Panc1 (cell line): ENCODE measurements around the gene INS. TPM values are rescaled to one million over a fixed set of nuclear protein-coding genes. Genes with fewer than 3 reads are reported as not detected.
A peak's percentile ranks its signal among the peaks of the same experiment; 100 is the strongest.
"Not testable (repeated sequence)": the region's sequence is repeated elsewhere in the genome, so short reads cannot be mapped to it uniquely, and the experiment has no call there.

Experiments
- ATAC-seq: fragments of 200-7000 bp; cut with Tn5 transposase; 2 replicates; pipeline ENCODE4 v1.9.1; 2020; ENCODE audit warnings: mild to moderate bottlenecking, moderate library complexity
- BruUV-seq: library from RNA; stranded (reverse); fragments of 400-500 nt; replicated peaks from 2 replicates; lab custom pipeline; 2021; lab: Mats Ljungman, UMichigan
- CTCF ChIA-PET: fragments of 300-600 bp; sonication (Branson Sonifier 250); formaldehyde crosslinking; loops from one replicate; lab custom pipeline; 2022; ENCODE audit warnings: antibody characterized with exemption; lab: Charles Lee
- POLR2A ChIA-PET: fragments of 300-600 bp; sonication (Branson Sonifier 250); formaldehyde crosslinking; loops from one replicate; lab custom pipeline; 2022; ENCODE audit warnings: antibody characterized with exemption; lab: Charles Lee
- DNase-seq: peaks from one replicate; pipeline ENCODE4 v3.0.0-alpha.2; 2010; ENCODE audit warnings: low read depth, low spot score
- H3K27ac ChIP-seq: 2 replicates; pipeline ENCODE4 v1.5.1; 2011; ENCODE audit warnings: mild to moderate bottlenecking, low read length, inconsistent platforms
- H3K27me3 ChIP-seq: fragments of 200-500 bp; sonication (Bioruptor generic); 2 replicates; pipeline ENCODE4 v1.6.0; 2014; ENCODE audit warnings: low read length, inconsistent platforms; ENCODE audit not compliant: control insufficient read depth, insufficient read depth
- H3K36me3 ChIP-seq: fragments of 200-500 bp; sonication (Bioruptor generic); 2 replicates; pipeline ENCODE4 v1.5.1; 2014; ENCODE audit warnings: inconsistent platforms, mild to moderate bottlenecking, low read length, moderate library complexity; ENCODE audit not compliant: control insufficient read depth, insufficient read depth
- H3K4me1 ChIP-seq: 2 replicates; pipeline ENCODE4 v1.5.1; 2011; ENCODE audit warnings: inconsistent platforms, mild to moderate bottlenecking, low read length, moderate library complexity; ENCODE audit not compliant: control insufficient read depth, insufficient read depth
- H3K4me3 ChIP-seq, 2 experiments: 2 replicates each; pipeline ENCODE4 v1.5.1; 2011 to 2012; ENCODE audit warnings: low read depth in 2 of 2, low read length in 2 of 2, mild to moderate bottlenecking in 2 of 2, inconsistent platforms in 1 of 2, moderate library complexity in 1 of 2
- H3K9me3 ChIP-seq: fragments of 200-500 bp; sonication (Bioruptor generic); 2 replicates; pipeline ENCODE4 v1.5.1; 2014; ENCODE audit warnings: low read depth, mild to moderate bottlenecking, inconsistent platforms, low read length, moderate library complexity; ENCODE audit not compliant: control insufficient read depth, insufficient read depth
- CTCF ChIP-seq: fragments of 450-650 bp; IDR thresholded peaks from 2 replicates; pipeline ENCODE4 v1.5.1; 2017; ENCODE audit warnings: mild to moderate bottlenecking
- POLR2AphosphoS5 ChIP-seq: IDR thresholded peaks from 2 replicates; pipeline ENCODE4 v1.6.1; 2012; ENCODE audit warnings: mild to moderate bottlenecking, low read depth, low read length, moderate library complexity
- REST ChIP-seq, 2 experiments: IDR thresholded peaks; 2 replicates each; pipeline ENCODE4 v1.6.1; 2011 to 2012; ENCODE audit warnings: low read depth in 2 of 2, control low read depth in 1 of 2, low read length in 1 of 2, mild to moderate bottlenecking in 1 of 2, moderate library complexity in 1 of 2; ENCODE audit not compliant: insufficient read depth in 1 of 2
- SIN3A ChIP-seq: IDR thresholded peaks from 2 replicates; pipeline ENCODE4 v1.6.1; 2012; ENCODE audit warnings: low read depth, mild to moderate bottlenecking, low read length, moderate library complexity, borderline replicate concordance; ENCODE audit not compliant: insufficient read depth
- TCF7L2 ChIP-seq: IDR thresholded peaks from 2 replicates; pipeline ENCODE4 v1.6.1; 2011; ENCODE audit warnings: mild to moderate bottlenecking, low read depth, low read length, inconsistent platforms
- in situ Hi-C: cut with HindIII; loops from 2 replicates; pipeline ENCODE4 v1.10.0; 2016; ENCODE audit warnings: low sequenced_read_pairs, low pct_unique_long_range_greater_than_20kb
- intact Hi-C: fragments of 100-400 bp; cut with micrococcal nuclease; formaldehyde crosslinking; loops from one replicate; pipeline ENCODE4 v1.10.0; 2022; ENCODE audit not compliant: unreplicated experiment
- total RNA-seq: library from RNA; stranded (reverse); gene quantifications from one replicate; pipeline ENCODE4 v1.2.1, GENCODE V29; 2021; ENCODE audit not compliant: unreplicated experiment

Gene INS
- total RNA-seq, 1 experiment from 2014 or later: not detected

DNA sequence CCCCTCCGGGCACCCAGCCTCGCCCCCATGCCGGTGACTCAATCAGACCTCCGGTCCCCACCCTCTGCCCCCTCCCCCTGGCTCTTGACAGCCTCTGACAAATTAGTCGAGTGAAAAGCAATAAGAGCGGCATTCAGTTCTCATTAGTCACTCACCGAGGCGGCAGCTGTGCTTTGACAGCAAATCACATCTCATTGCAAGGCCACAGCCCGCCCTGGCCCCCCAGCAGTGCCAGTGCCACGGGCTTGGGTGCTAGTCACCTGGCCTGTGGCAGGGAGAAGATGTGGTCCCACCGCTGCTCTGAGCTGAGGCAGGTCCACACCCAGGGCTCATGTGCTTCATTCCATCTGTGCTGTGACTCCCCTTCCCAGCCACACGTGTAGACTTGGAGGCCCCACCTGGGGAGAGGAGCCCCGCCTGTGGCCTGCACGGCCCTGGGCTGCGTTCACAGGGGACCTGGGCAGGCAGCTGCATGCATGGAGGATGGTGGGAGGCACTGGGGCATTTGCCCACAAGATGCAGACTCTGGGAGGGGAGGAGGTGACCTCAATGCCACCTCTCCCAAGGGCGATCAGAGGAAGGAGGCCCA lies 18.0 kb upstream of the INS start:
- H3K4me1 ChIP-seq: peaks cover 3% of the 10 kb centered on the region; the same call in 1 of the 2 replicates
- in situ Hi-C loops (no loop called here), intact Hi-C loops (no loop called here)
- no peaks in the 10 kb centered on the region for H3K27me3 ChIP-seq
- BruUV-seq: no TSS peak
- POLR2A ChIA-PET: no interaction called here
- H3K27ac ChIP-seq: no peak overlapping the region
- H3K36me3 ChIP-seq: no peaks in the 10 kb centered on the region
- no peak overlapping the region for H3K4me3 ChIP-seq
- DNase-seq: no peak
- CTCF ChIA-PET: no interaction called here
- no peaks in the 10 kb centered on the region for H3K9me3 ChIP-seq
- ATAC-seq: peak; percentile 17; the same call in 1 of the 2 replicates
- no peak for TF ChIP-seq TCF7L2
- TF ChIP-seq POLR2AphosphoS5: no peak
- no peak for TF ChIP-seq REST (IDR thresholded peaks at IDR 0.05; ENCODE audit: insufficient read depth in 1 of 2, low read depth in 2 of 2, low read length in 1 of 2)
- no peak for TF ChIP-seq SIN3A
- no peak for TF ChIP-seq CTCF

DNA sequence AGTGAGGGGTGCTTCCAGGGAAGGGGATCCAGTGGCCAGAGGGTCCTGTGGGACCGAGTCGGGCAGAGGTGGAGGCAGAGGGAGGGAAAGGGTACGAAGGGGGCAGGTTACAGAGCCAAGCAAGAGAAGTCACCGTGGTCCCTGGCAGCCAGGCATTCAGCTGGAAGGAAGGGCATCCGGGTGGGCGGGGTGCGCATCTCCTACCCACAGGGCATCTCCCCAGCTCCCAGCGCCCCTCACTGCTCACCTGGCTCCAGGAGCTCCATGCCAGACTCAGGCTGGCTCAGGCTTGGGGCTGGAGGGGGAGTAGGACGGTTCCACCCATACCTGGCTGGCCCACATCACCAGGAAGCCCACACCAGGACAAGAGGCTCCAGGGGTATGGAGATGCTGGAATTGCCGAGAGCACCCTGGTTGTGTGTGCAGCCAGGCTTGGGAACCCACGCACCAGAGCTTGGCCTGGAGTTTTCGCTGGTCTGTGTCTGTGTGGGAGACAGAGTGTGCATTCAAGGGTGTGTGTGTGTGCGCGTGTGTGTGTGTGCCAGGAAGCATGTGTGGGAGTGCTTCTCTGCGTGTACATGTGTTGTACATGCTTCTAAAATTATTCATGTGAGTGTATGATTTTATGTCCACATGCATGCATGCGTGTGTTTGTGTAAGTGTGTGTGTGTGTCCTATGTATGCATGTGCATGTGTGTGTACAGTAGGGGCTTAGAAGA lies 17.2 kb upstream of the INS start:
- H3K27me3 ChIP-seq, H3K4me3 ChIP-seq, intact Hi-C loops, H3K4me1 ChIP-seq, H3K36me3 ChIP-seq, ATAC-seq, CTCF ChIA-PET, BruUV-seq, DNase-seq, H3K9me3 ChIP-seq, in situ Hi-C loops, H3K27ac ChIP-seq: not testable (repeated sequence)
- POLR2A ChIA-PET: interaction anchor here (0.7 kb wide), 1 partner anchor 701 kb away, joined by 4 read pairs; no protein-coding TSS in a partner anchor

DNA sequence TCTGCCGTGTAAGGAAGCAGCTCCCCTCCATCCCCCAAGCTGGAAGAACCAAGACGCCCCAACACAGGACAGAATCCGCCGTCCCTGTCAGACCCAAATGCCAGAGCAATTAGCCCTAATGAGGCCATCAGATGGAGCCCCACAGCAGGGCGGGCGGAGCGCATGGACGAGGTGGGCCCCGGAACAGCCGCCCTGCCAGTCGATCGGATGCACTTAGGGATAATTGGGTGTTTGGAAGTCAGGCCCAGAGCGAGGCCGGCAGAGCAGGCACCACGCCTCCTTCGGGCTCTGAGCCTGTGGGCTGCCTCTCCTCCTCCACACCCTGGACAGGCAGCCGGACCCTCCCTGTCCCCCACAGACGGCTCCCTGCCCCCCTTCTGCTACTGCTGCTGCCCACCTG lies 16.1 kb upstream of the INS start:
- no peak overlapping the region for H3K27ac ChIP-seq
- no peak overlapping the region for H3K4me3 ChIP-seq
- H3K4me1 ChIP-seq: peaks cover 3% of the 10 kb centered on the region; the same call in 1 of the 2 replicates
- no peak for ATAC-seq
- H3K9me3 ChIP-seq: no peaks in the 10 kb centered on the region
- no peaks in the 10 kb centered on the region for H3K36me3 ChIP-seq
- CTCF ChIA-PET: no interaction called here
- POLR2A ChIA-PET: no interaction called here
- in situ Hi-C loops: no loop called here
- intact Hi-C loops: no loop called here
- no peaks in the 10 kb centered on the region for H3K27me3 ChIP-seq
- DNase-seq: no peak
- BruUV-seq: no TSS peak
- TF ChIP-seq TCF7L2 (no peak), SIN3A (no peak), CTCF (no peak), REST (IDR thresholded peaks at IDR 0.05; ENCODE audit: insufficient read depth in 1 of 2, low read depth in 2 of 2, low read length in 1 of 2) (no peak), POLR2AphosphoS5 (no peak)
